ENCODE results near the gene ADAMTS8. TPM values are rescaled to one million over a fixed set of nuclear protein-coding genes. Genes with fewer than 3 reads are reported as not detected.
A peak's percentile ranks its signal among the peaks of the same experiment; 100 is the strongest.

ADAMTS8 gene
- polyA plus RNA-seq, 1 donor = 2.9 TPM

DNA sequence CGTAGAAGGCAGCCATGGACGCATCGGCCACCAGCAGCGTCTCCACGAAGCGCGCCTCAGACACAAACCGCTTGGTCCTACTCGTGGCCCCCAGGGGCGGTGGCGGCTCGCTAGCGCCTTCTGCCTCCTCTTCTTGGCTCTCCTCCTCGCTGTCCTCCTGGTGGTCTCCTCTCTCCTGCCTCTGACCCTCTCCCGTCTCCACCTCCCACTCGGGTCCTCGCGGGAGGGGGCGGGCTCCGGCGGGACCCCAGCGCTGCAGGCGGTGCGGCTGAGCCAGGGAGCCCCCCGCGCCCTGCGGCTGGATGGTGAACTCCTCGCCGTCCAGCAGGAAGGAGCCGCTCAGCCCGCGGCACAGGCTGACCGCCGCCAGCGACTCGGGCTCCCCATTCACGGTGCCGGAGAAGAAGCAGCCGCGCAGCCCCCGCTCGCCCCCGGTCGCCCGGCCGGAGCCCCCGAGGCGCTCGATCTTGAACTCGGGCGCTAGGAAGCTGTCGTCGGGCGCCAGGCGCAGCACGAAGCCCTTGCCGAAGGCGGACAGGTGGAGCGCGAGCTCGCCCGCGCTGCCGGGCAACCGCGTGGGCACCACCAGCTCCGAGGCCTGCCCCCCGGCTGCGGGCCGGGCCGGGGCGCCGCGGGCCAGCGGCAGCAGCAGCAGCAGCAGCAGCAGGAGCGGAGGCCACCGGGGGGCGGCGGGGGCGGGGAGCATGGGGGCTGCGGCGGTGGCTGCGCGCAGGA is 661 bp downstream of the ADAMTS8 start:
- no peaks in the 10 kb centered on the region for H3K9me3 ChIP-seq (ENCODE audit: control insufficient read depth, low read depth, low read length)
- peaks cover 4% of the 10 kb centered on the region for H3K4me1 ChIP-seq (ENCODE audit: control insufficient read depth, insufficient read depth, low read length)
- H3K36me3 ChIP-seq (ENCODE audit: control insufficient read depth, insufficient read depth, low read length) = no peaks in the 10 kb centered on the region
- H3K4me3 ChIP-seq (ENCODE audit: low read length) = peak overlapping the region; percentile 23
- DNase-seq = peak in 1 of 2 donors; percentile 27
- peaks cover 63% of the 10 kb centered on the region for H3K27me3 ChIP-seq (ENCODE audit: control insufficient read depth, insufficient read depth, low read length)
- H3K27ac ChIP-seq (ENCODE audit: low read length) = no peak overlapping the region
- no CpG with 5 or more reads among the region's 84 CpGs for WGBS (ENCODE audit: insufficient coverage, low lambda C conversion rate)

GRCh38 chr11:130426837-130427341 is 1.5 kb downstream of the ADAMTS8 start:
- whole genome bisulfite sequencing (ENCODE audit: insufficient coverage, low lambda C conversion rate) = no CpG with 5 or more reads among the region's 18 CpGs

DNA sequence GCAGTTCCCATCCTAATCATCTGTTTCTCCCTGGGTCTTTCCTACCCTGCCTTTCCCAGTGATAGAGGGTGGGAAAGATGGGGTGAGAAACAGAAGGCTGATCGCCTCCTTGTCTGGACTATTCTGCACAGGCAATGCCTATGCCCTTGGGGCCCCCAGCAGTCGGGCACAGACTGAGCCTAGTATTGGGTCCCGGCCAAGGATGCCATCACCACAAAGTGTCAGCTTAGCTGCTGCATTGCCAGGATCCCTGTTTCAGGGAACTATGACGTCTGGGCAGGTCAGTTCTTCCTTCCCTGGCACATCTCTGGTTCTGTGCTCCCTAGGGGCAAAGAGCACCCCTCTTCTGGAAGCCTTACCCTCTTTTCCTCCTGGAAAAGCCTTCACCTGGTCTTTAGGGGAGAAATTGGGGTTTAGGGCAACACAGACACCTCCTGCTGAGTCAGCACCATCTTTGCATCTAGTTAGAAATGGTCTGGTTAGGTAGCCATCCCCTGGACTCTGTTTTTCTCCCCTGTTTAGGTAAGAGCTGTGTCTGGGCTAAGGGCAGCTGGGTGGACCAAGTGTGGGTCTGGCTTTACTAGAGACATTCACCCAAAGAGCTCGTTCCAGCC is 2.1 kb downstream of the ADAMTS8 start:
- no peak for DNase-seq
- Histone ChIP-seq H3K4me3 (ENCODE audit: low read length) (no peak overlapping the region), H3K27me3 (ENCODE audit: control insufficient read depth, insufficient read depth, low read length) (peaks cover 61% of the 10 kb centered on the region), H3K36me3 (ENCODE audit: control insufficient read depth, insufficient read depth, low read length) (no peaks in the 10 kb centered on the region), H3K9me3 (ENCODE audit: control insufficient read depth, low read depth, low read length) (no peaks in the 10 kb centered on the region), H3K4me1 (ENCODE audit: control insufficient read depth, insufficient read depth, low read length) (peaks cover 4% of the 10 kb centered on the region), H3K27ac (ENCODE audit: low read length) (no peak overlapping the region)
- no CpG with 5 or more reads among the region's 5 CpGs for WGBS (ENCODE audit: insufficient coverage, low lambda C conversion rate)

More at GRCh38 chr11:130426837-130427341, 1.5 kb downstream of the ADAMTS8 start:
- Histone ChIP-seq H3K9me3 (ENCODE audit: control insufficient read depth, low read depth, low read length) (no peaks in the 10 kb centered on the region), H3K4me3 (ENCODE audit: low read length) (peak overlapping the region; percentile 23), H3K36me3 (ENCODE audit: control insufficient read depth, insufficient read depth, low read length) (no peaks in the 10 kb centered on the region), H3K27me3 (ENCODE audit: control insufficient read depth, insufficient read depth, low read length) (peaks cover 63% of the 10 kb centered on the region), H3K4me1 (ENCODE audit: control insufficient read depth, insufficient read depth, low read length) (peaks cover 4% of the 10 kb centered on the region), H3K27ac (ENCODE audit: low read length) (no peak overlapping the region)
- no peak for DNase-seq

DNA sequence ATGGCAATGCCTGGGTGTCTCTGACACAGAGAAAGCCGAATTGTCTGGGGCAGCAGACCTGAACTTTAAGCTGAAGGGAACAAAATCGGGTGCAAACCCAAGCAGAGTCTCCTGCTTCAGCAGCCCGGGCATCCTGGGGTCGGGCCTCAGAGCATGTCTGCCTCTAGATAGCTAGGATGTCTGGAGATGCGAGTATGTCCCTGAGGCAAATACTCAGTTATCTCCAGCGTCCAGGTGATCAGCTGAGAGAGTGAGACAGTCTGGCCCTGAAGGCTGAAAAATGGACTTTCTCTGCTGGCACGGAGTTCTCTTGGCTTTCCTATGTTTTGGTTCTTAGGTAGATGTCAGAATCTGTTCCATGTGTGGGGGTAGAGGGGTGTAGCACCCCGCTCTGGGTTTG is 3.3 kb downstream of the ADAMTS8 start:
- peaks cover 4% of the 10 kb centered on the region for H3K4me1 ChIP-seq (ENCODE audit: control insufficient read depth, insufficient read depth, low read length)
- peaks cover 54% of the 10 kb centered on the region for H3K27me3 ChIP-seq (ENCODE audit: control insufficient read depth, insufficient read depth, low read length)
- DNase-seq = no peak
- no peak overlapping the region for H3K27ac ChIP-seq (ENCODE audit: low read length)
- H3K36me3 ChIP-seq (ENCODE audit: control insufficient read depth, insufficient read depth, low read length) = no peaks in the 10 kb centered on the region
- H3K4me3 ChIP-seq (ENCODE audit: low read length) = no peak overlapping the region
- no CpG with 5 or more reads among the region's 8 CpGs for WGBS (ENCODE audit: insufficient coverage, low lambda C conversion rate)
- H3K9me3 ChIP-seq (ENCODE audit: control insufficient read depth, low read depth, low read length) = no peaks in the 10 kb centered on the region

DNA sequence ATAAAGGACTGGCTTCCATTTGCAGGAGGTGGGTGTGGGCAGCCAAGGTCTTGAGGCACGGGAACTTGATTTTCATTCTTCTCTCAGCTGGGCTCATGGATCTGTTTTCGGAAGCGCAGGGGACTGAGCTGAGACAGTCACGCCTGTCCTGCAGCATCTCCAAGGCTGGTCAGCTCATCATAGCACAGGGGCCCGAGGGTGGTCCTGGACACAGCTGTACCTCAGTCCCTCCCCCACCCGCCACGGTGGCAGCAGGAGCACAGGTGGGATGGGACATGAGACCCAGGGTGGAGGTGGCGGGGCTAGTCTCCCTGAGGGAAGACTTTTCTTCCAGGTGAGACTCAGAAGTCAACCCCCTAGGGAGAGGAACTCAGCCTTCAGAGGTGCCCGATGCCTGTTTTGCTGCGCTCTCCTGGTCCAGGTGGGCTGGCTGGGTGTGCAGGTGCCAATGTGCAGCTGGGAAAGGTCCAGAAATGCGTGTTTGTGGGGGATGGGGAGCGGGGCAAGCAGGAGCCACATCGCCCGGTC is 3.7 kb downstream of the ADAMTS8 start:
- Histone ChIP-seq H3K36me3 (ENCODE audit: control insufficient read depth, insufficient read depth, low read length) (no peaks in the 10 kb centered on the region), H3K27ac (ENCODE audit: low read length) (no peak overlapping the region), H3K4me1 (ENCODE audit: control insufficient read depth, insufficient read depth, low read length) (peaks cover 4% of the 10 kb centered on the region), H3K4me3 (ENCODE audit: low read length) (no peak overlapping the region), H3K9me3 (ENCODE audit: control insufficient read depth, low read depth, low read length) (no peaks in the 10 kb centered on the region), H3K27me3 (ENCODE audit: control insufficient read depth, insufficient read depth, low read length) (peaks cover 50% of the 10 kb centered on the region)
- DNase-seq = no peak
- whole genome bisulfite sequencing (ENCODE audit: insufficient coverage, low lambda C conversion rate) = no CpG with 5 or more reads among the region's 14 CpGs

GRCh38 chr11:130423541-130424142 is 4.8 kb downstream of the ADAMTS8 start:
- Histone ChIP-seq H3K27me3 (ENCODE audit: control insufficient read depth, insufficient read depth, low read length) (peaks cover 39% of the 10 kb centered on the region), H3K27ac (ENCODE audit: low read length) (no peak overlapping the region), H3K4me1 (ENCODE audit: control insufficient read depth, insufficient read depth, low read length) (peaks cover 4% of the 10 kb centered on the region), H3K4me3 (ENCODE audit: low read length) (no peak overlapping the region), H3K36me3 (ENCODE audit: control insufficient read depth, insufficient read depth, low read length) (no peaks in the 10 kb centered on the region), H3K9me3 (ENCODE audit: control insufficient read depth, low read depth, low read length) (no peaks in the 10 kb centered on the region)
- DNase-seq = no peak
- 80% methylated on average over 2 of the region's 16 CpGs for WGBS (ENCODE audit: insufficient coverage, low lambda C conversion rate)

GRCh38 chr11:130422251-130422995 is 6.0 kb downstream of the ADAMTS8 start:
- WGBS (ENCODE audit: insufficient coverage, low lambda C conversion rate) = no CpG with 5 or more reads among the region's 22 CpGs

GRCh38 chr11:130421697-130422096 is 6.7 kb downstream of the ADAMTS8 start:
- no CpG with 5 or more reads among the region's 8 CpGs for WGBS (ENCODE audit: insufficient coverage, low lambda C conversion rate)
- Histone ChIP-seq H3K4me1 (ENCODE audit: control insufficient read depth, insufficient read depth, low read length) (no peaks in the 10 kb centered on the region), H3K27ac (ENCODE audit: low read length) (no peak overlapping the region), H3K4me3 (ENCODE audit: low read length) (no peak overlapping the region), H3K9me3 (ENCODE audit: control insufficient read depth, low read depth, low read length) (no peaks in the 10 kb centered on the region), H3K36me3 (ENCODE audit: control insufficient read depth, insufficient read depth, low read length) (no peaks in the 10 kb centered on the region), H3K27me3 (ENCODE audit: control insufficient read depth, insufficient read depth, low read length) (peaks cover 25% of the 10 kb centered on the region)
- DNase-seq = no peak

More at GRCh38 chr11:130422251-130422995, 6.0 kb downstream of the ADAMTS8 start:
- H3K27me3 ChIP-seq (ENCODE audit: control insufficient read depth, insufficient read depth, low read length) = peaks cover 32% of the 10 kb centered on the region
- H3K36me3 ChIP-seq (ENCODE audit: control insufficient read depth, insufficient read depth, low read length) = no peaks in the 10 kb centered on the region
- no peak overlapping the region for H3K27ac ChIP-seq (ENCODE audit: low read length)
- H3K9me3 ChIP-seq (ENCODE audit: control insufficient read depth, low read depth, low read length) = no peaks in the 10 kb centered on the region
- H3K4me3 ChIP-seq (ENCODE audit: low read length) = no peak overlapping the region
- DNase-seq = no peak
- H3K4me1 ChIP-seq (ENCODE audit: control insufficient read depth, insufficient read depth, low read length) = peaks cover 4% of the 10 kb centered on the region

DNA sequence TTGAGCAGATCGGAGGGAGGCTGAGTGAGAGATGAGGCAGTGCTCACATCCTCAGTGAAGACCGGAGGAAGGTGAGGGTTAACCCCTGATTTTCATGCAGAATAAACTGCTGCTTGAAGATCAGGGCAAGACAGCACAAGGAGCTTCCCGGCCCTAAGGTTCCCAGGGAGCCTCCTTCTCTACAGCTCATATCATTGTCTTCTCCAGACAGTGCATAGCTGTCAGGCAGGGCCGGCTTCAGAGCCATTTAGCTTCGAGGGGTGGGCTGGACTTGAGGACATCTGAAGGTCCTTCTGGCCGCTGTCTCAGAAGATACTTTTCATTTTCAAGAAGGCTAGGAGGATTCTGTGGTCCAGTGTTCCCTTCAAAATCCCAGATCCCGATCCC is 7.2 kb downstream of the ADAMTS8 start:
- Histone ChIP-seq H3K36me3 (ENCODE audit: control insufficient read depth, insufficient read depth, low read length) (no peaks in the 10 kb centered on the region), H3K4me3 (ENCODE audit: low read length) (no peak overlapping the region), H3K27ac (ENCODE audit: low read length) (no peak overlapping the region), H3K4me1 (ENCODE audit: control insufficient read depth, insufficient read depth, low read length) (no peaks in the 10 kb centered on the region), H3K27me3 (ENCODE audit: control insufficient read depth, insufficient read depth, low read length) (peaks cover 20% of the 10 kb centered on the region), H3K9me3 (ENCODE audit: control insufficient read depth, low read depth, low read length) (no peaks in the 10 kb centered on the region)
- no CpG with 5 or more reads among the region's 7 CpGs for WGBS (ENCODE audit: insufficient coverage, low lambda C conversion rate)
- DNase-seq = no peak

Measured in large intestine (tissue), 3 donors.